ENCODE results near the gene CEP104.

CEP104 gene

DNA sequence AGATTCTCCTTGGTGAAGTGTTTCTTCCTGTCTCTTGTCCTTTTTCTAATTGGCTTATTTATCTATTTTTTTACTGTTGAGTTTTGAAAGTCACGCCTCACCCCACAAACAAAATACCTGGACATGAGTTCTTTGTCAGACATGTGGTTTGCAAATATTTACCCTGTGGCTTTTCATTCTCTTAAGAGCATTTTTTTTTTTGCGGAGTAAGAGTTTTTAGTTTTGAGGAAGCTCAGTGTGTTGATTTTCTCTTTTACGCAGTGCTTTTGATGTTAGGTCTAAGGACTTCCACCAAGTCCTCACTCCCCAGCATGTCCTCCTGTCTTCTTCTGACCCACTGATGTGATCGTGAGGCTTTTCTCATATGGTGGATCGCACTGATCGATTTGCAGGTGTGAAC lies 7.9 kb upstream of the CEP104 start:
- DNase-seq: no peak

- DNase-seq: no peak
Observed at GRCh38 chr1:3863231-3863935, 6.4 kb upstream of the CEP104 start.

GRCh38 chr1:3858231-3858981 lies 1.4 kb upstream of the CEP104 start:
- no peak for DNase-seq

GRCh38 chr1:3857791-3858129 lies 749 bp upstream of the CEP104 start:
- DNase-seq: no peak

DNA sequence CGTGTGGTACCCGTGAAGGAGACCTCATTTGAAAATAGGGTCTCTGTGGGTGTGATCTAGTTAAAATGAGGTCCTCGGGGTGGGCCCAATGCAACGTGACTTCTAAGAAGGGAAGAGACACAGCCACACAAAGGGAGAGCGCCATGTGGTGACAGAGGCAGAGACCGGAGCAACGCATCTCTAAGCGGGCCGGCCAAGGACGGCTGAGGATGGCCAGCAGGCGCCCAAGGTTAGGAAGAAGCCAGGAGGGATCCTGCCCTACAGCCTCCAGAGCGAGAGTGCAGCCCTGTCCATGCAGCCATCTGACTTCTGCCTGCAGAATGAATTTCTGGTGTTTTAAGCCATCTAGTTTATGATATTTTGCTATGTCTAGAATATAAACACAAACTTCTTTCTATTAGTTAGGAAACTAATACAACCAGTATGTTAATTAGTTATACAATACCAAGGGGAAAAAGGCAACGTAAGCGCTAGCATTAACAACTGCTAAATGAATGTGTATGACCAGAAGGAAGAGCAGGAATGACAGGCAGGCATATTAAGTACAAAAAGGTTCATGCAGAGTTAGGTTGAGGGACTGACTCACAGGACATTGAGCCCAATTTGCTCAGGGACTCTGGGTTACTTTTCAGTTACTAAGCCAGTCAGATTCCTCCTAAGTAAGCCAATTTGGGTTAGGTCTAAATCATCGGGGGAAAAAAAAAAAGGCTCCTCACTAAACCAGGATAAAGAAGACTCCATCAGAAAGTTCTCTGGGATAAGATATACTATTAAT lies 4.1 kb downstream of the CEP104 start:
- no peak for DNase-seq

GRCh38 chr1:3852091-3852490 lies 4.9 kb downstream of the CEP104 start:
- no peak for DNase-seq

- DNase-seq: no peak
Observed at GRCh38 chr1:3851292-3851691, 5.7 kb downstream of the CEP104 start.

DNA sequence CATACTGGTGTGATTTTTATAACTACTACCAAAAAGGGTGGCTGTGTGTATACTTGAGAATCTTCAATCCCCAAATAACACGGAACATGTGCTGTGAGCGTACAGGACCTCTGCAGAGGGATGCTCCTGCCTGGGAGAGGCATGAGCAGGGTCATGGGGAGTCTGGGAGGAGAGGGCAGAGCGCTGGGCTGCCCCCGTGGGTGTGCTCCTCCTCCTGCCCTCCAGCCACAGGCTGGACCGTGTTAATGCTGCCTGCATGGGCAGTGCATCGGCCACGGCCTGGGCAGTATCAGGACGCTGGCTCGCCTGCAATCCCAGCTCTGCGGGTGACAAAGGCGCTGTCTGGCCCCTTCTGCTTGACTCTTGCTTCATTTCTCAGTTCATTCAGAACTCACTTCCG lies 6.2 kb downstream of the CEP104 start:
- DNase-seq: no peak

- no peak for DNase-seq
Observed at GRCh38 chr1:3847081-3847480, 9.9 kb downstream of the CEP104 start.

- DNase-seq: no peak
Observed at GRCh38 chr1:3846541-3846940, 10.5 kb downstream of the CEP104 start.

DNA sequence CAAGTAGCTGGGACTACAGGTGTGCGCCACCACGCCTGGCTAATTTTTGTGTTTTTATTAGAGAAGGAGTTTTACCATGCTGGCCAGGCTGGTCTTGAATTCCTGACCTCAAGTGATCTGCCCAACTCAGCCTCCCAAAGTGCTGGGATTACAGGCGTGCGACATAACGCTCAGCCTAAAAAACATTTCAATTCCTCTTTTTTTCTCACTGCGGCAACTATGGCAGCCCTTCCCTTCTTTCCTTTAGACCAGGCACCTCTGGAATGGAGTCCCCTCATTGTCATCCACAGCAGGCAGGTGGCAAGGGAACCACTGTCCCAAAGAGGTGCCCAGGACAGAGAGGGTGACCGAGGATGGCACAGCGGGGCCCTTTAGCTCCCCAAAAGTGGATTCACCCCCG lies 14.1 kb downstream of the CEP104 start:
- DNase-seq: no peak

GRCh38 chr1:3841491-3841890 lies 15.5 kb downstream of the CEP104 start:
- no peak for DNase-seq

DNA sequence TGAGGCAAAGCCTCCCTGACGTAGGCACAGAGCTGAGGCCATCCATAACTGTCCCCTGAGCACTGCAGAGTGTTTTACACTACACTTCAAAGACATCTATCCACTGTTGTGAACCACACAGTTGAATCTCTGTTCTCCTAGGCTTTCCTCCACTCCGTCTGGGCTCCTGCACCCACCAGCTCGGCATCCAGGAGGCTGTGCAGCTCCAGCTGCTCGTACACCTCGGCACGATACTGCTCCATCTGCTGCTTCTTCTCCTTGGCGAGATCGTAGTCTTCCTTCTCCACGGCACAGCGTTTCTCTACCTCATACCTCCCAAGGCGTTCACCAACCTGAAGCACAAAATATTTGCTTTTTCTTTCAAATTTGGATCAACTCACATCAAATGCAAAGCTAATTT lies 18.2 kb downstream of the CEP104 start:
- no peak for DNase-seq

DNA sequence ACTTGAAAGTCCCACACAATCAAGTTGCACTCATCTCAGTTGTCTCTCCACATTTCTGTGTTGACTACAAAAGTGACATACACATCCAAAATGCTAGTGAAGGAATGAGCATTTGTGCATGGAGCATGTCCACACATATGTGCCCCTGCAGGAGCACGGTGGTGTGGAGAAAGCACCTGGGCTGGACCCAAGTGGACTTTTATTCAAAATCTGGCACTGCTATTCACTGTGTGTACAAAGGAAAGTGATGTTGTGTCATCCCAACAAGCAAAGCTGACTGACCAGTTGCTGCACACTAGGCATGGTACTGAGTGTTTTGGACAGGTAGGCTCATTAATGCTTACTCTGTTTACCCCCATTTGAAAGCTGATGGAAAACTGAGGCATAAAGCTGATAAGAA lies 19.3 kb downstream of the CEP104 start:
- DNase-seq: no peak

DNA sequence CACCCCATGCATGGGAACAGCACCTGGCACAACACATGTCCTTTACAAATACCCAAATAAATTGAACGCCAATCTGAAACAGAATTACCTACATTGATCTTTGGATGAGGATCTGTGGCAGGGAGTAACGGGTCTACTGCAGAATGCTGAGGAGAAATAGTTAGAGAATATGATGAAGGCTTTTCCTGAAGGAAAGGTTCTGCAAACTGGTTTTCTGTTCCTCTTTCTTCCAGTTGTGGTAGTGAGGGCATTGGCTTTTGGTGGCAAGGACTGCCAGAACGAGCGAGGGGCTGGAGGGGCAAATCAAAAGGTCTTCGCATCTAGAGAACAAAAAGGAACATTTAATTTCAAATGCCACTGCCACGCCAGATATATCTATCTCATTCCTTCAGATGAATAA lies 19.8 kb downstream of the CEP104 start:
- DNase-seq: no peak

- DNase-seq: no peak
Observed at GRCh38 chr1:3836421-3836820, 20.6 kb downstream of the CEP104 start.

DNA sequence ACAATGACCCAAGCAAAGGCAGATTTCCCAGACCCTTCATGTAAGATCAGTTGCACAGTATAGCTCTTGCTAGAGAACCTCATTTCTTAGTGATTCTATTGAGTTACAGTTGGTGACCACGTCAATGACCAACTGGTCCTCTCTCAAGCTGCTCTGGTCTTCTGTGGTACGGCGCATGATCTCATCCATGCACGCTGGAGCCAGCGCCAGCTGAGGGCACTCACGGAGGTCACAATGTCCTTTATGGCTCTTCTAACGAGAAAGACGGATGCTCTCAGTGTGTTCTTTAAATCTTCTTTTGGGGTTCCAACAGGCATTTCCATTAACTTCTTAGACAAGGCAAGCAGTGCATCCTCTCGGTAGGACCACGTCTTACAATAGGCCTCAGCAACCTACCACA lies 22.3 kb downstream of the CEP104 start:
- DNase-seq: no peak

- no peak for DNase-seq
Observed at GRCh38 chr1:3831689-3832088, 25.3 kb downstream of the CEP104 start.

GRCh38 chr1:3828391-3828790 lies 28.6 kb downstream of the CEP104 start:
- DNase-seq: no peak

DNA sequence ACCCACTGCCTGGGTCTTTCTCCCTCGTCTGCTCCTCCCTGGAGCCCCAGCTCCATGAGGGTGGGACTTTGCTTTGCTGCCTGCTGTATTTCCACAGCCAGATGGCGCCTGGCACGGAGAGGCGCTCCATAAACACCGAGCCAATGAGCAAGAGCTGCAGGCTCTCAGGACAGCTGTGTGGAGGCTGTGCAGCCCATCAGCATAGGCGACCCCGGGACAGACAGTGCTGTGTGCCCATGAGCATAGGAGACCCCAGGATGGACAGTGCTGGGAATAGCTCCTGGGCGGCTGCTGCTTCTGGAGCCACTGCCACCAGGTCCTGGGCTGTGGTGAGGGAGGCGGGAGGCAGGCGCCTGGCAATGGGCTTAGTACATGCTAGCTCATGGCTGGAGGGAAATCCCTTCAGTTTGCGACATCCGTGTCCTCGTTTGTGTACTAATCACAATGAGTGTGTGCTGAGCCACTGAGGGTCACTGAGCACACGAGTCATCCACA lies 29.2 kb downstream of the CEP104 start:
- no peak for DNase-seq

GRCh38 chr1:3825356-3825755 lies 31.7 kb downstream of the CEP104 start:
- DNase-seq: no peak

DNA sequence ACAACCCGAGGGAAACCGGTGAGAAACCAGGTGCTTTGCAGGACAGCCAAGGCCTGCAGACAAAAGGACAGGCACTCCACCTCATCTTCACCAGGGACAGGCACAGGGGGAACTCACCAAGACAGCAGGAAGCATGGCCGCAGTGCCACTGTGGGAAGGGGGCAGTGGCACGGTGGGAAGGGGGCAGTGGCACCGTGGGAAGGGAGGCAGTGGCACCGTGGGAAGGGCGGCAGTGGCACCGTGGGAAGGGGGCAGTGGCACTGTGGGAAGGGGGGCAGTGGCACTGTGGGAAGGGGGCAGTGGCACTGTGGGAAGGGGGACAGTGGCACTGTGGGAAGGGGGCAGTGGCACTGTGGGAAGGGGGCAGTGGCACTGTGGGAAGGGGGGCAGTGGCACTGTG lies 32.4 kb downstream of the CEP104 start:
- DNase-seq: no peak

- no peak for DNase-seq
Observed at GRCh38 chr1:3822421-3822820, 34.6 kb downstream of the CEP104 start.

DNA sequence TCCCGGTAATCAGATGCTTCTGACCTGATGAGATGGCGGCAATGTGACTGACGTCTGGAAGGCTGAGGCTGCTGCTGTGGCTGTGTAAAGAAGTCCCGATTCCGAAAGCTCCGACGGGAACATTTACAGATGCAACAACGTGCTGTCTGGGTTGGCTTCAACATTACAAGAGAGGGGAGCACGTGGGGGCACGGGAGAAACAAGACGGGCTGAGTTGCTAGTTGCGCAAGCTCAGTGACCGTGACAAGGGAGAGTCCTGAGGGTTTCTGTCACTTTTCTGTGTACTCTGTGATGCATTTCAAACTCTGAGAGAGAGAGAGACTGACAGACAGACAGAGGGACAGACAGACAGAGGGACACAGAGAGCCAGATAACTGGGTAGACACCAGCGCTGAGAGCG lies 35.1 kb downstream of the CEP104 start:
- no peak for DNase-seq

All from stimulated activated CD4-positive, alpha-beta T cell treated with anti-CD3 and anti-CD28 coated beads, Interleukin-12 subunit alpha, Interleukin-12 subunit beta, amount 100 ng/mL, for 4 hours (primary cell).